ENCODE measurements around the gene PDE11A. TPM values are rescaled to one million over a fixed set of nuclear protein-coding genes. Genes with fewer than 3 reads are reported as not detected.
A peak's percentile ranks its signal among the peaks of the same experiment; 100 is the strongest.

The PDE11A gene
- total RNA-seq, 1 experiment from 2014 or later, result 0.24 TPM

GRCh38 chr2:177693658-177694339 is 378.8 kb downstream of the PDE11A start:
- no peak for DNase-seq (ENCODE audit: low read depth)

GRCh38 chr2:177692783-177693269 is 379.8 kb downstream of the PDE11A start:
- DNase-seq (ENCODE audit: low read depth), result peak; percentile 62

- DNase-seq (ENCODE audit: low read depth), result peak; percentile 35
Observed at GRCh38 chr2:177692042-177692782, 380.4 kb downstream of the PDE11A start.

GRCh38 chr2:177691177-177691576 is 381.4 kb downstream of the PDE11A start:
- DNase-seq (ENCODE audit: low read depth), result no peak

- DNase-seq (ENCODE audit: low read depth), result no peak
Observed at GRCh38 chr2:177689623-177690022, 383.0 kb downstream of the PDE11A start.

GRCh38 chr2:177688844-177689243 is 383.7 kb downstream of the PDE11A start:
- DNase-seq (ENCODE audit: low read depth), result no peak

GRCh38 chr2:177683661-177684069 is 388.9 kb downstream of the PDE11A start:
- no peak for DNase-seq (ENCODE audit: low read depth)

GRCh38 chr2:177682836-177683660 is 389.5 kb downstream of the PDE11A start:
- DNase-seq (ENCODE audit: low read depth), result no peak

- no peak for DNase-seq (ENCODE audit: low read depth)
Observed at GRCh38 chr2:177682006-177682405, 390.6 kb downstream of the PDE11A start.

GRCh38 chr2:177680866-177681712 is 391.5 kb downstream of the PDE11A start:
- DNase-seq (ENCODE audit: low read depth), result no peak

- no peak for DNase-seq (ENCODE audit: low read depth)
Observed at GRCh38 chr2:177679611-177680605, 392.7 kb downstream of the PDE11A start.

GRCh38 chr2:177678939-177679338 is 393.6 kb downstream of the PDE11A start:
- no peak for DNase-seq (ENCODE audit: low read depth)

- no peak for DNase-seq (ENCODE audit: low read depth)
Observed at GRCh38 chr2:177676636-177677035, 395.9 kb downstream of the PDE11A start.

GRCh38 chr2:177675825-177676224 is 396.8 kb downstream of the PDE11A start:
- DNase-seq (ENCODE audit: low read depth), result no peak

GRCh38 chr2:177675350-177675821 is 397.2 kb downstream of the PDE11A start:
- DNase-seq (ENCODE audit: low read depth), result no peak

GRCh38 chr2:177673602-177674595 is 398.7 kb downstream of the PDE11A start:
- peak; percentile 19 for DNase-seq (ENCODE audit: low read depth)

GRCh38 chr2:177671662-177672061 is 400.9 kb downstream of the PDE11A start:
- peak; percentile 12 for DNase-seq (ENCODE audit: low read depth)

- no peak for DNase-seq (ENCODE audit: low read depth)
Observed at GRCh38 chr2:177670791-177671535, 401.6 kb downstream of the PDE11A start.

Measured in RPMI7951 (cell line).